ENCODE data around the gene CDHR5. TPM values are rescaled to one million over a fixed set of nuclear protein-coding genes. Genes with fewer than 3 reads are reported as not detected.

The CDHR5 gene
- total and polyA plus RNA-seq, 8 donors, result 0.46 to 0.77 (median 0.69) TPM; not detected in 2

- Histone ChIP-seq H3K36me3 (peaks cover 3 to 100% of the 10 kb centered on the region in 2 donors), H3K9me3 (no peaks in the 10 kb centered on the region), H3K27ac (no peak overlapping the region), H3K4me3 (no peak overlapping the region), H3K27me3 (no peaks in the 10 kb centered on the region), H3K4me1 (peaks cover 0 to 16% of the 10 kb centered on the region in 2 donors)
- intact Hi-C loops (cut with DNase I), result no loop called here
- no peak for ATAC-seq
- no peak for DNase-seq
- no peak for TF ChIP-seq CTCF (IDR thresholded peaks at IDR 0.05)
These were observed 32.3 kb downstream of the CDHR5 start for GRCh38 chr11:592501-592900.

GRCh38 chr11:590997-591396 lies 33.8 kb downstream of the CDHR5 start:
- peaks cover 3 to 100% of the 10 kb centered on the region in 2 donors for H3K36me3 ChIP-seq
- H3K27ac ChIP-seq, result no peak overlapping the region
- H3K4me3 ChIP-seq, result no peak overlapping the region
- ATAC-seq, result no peak
- intact Hi-C loops (cut with DNase I), result no loop called here
- H3K9me3 ChIP-seq, result no peaks in the 10 kb centered on the region
- no peak for DNase-seq
- no peaks in the 10 kb centered on the region for H3K27me3 ChIP-seq
- H3K4me1 ChIP-seq, result peaks cover 0 to 28% of the 10 kb centered on the region in 2 donors
- no peak for TF ChIP-seq CTCF (IDR thresholded peaks at IDR 0.05)

- no peak for ATAC-seq
These were observed 35.0 kb downstream of the CDHR5 start for GRCh38 chr11:589798-590197.

GRCh38 chr11:587978-588380 lies 36.8 kb downstream of the CDHR5 start:
- no peaks in the 10 kb centered on the region for H3K27me3 ChIP-seq
- peaks cover 0 to 28% of the 10 kb centered on the region in 2 donors for H3K4me1 ChIP-seq
- intact Hi-C loops (cut with DNase I), result no loop called here
- H3K27ac ChIP-seq, result peak overlapping the region; percentile 11 to 80
- peak; percentile 83 for ATAC-seq
- no peak for TF ChIP-seq CTCF (IDR thresholded peaks at IDR 0.05)
- H3K4me3 ChIP-seq, result no peak overlapping the region
- peaks cover under 1 to 95% of the 10 kb centered on the region in 2 donors for H3K36me3 ChIP-seq
- peak in 1 of 4 donors; percentile 80 for DNase-seq
- no peaks in the 10 kb centered on the region for H3K9me3 ChIP-seq

More at GRCh38 chr11:589798-590197, 35.0 kb downstream of the CDHR5 start:
- Histone ChIP-seq H3K27me3 (no peaks in the 10 kb centered on the region), H3K4me3 (no peak overlapping the region), H3K4me1 (peaks cover 0 to 28% of the 10 kb centered on the region in 2 donors), H3K27ac (no peak overlapping the region), H3K9me3 (no peaks in the 10 kb centered on the region), H3K36me3 (peaks cover 3 to 95% of the 10 kb centered on the region in 2 donors)
- intact Hi-C loops (cut with DNase I), result no loop called here
- TF ChIP-seq CTCF (IDR thresholded peaks at IDR 0.05), result no peak
- no peak for DNase-seq

- H3K27ac ChIP-seq, result peak overlapping the region in 1 of 2 donors; percentile 80
- H3K27me3 ChIP-seq, result no peaks in the 10 kb centered on the region
- intact Hi-C loops (cut with DNase I), result no loop called here
- no peak for TF ChIP-seq CTCF (IDR thresholded peaks at IDR 0.05)
- no peak overlapping the region for H3K4me3 ChIP-seq
- no peaks in the 10 kb centered on the region for H3K9me3 ChIP-seq
- H3K4me1 ChIP-seq, result peaks cover 0 to 28% of the 10 kb centered on the region in 2 donors
- ATAC-seq, result no peak
- H3K36me3 ChIP-seq, result peaks cover 0 to 95% of the 10 kb centered on the region in 2 donors
- DNase-seq, result no peak
These were observed 37.2 kb downstream of the CDHR5 start for GRCh38 chr11:587546-587945.
